Liver (tissue), 3 donors: ENCODE results near the gene SLIT3.

Experiments
- ATF3 ChIP-seq: IDR thresholded peaks from 2 replicates; pipeline ENCODE4 v1.6.1; 2016; ENCODE audit warnings: antibody characterized with exemption
- CTCF ChIP-seq: fragments of 150-350 bp; IDR thresholded peaks from 2 replicates; pipeline ENCODE4 v1.5.1; 2017; ENCODE audit warnings: improper control_type of control experiment, low read depth, low read length; ENCODE audit not compliant: missing input control
- FOXA1 ChIP-seq: IDR thresholded peaks from 2 replicates; pipeline ENCODE4 v1.6.1; 2016; ENCODE audit warnings: antibody characterized with exemption
- GABPA ChIP-seq, 2 donors: IDR thresholded peaks in 1 of 2; conservative IDR thresholded peaks in 1 of 2; 2 replicates each; pipeline ENCODE4 v1.6.1; 2016; ENCODE audit warnings: antibody characterized with exemption in 2 of 2, mild to moderate bottlenecking in 1 of 2, moderate library complexity in 1 of 2
- JUND ChIP-seq, 2 donors: IDR thresholded peaks; 2 replicates each; pipeline ENCODE4 v1.6.1; 2016; ENCODE audit warnings: antibody characterized with exemption in 2 of 2
- MAX ChIP-seq: IDR thresholded peaks from 2 replicates; pipeline ENCODE4 v1.6.1; 2016; ENCODE audit warnings: antibody characterized with exemption
- REST ChIP-seq: IDR thresholded peaks from 2 replicates; pipeline ENCODE4 v1.6.1; 2016; ENCODE audit warnings: antibody characterized with exemption, mild to moderate bottlenecking
- SP1 ChIP-seq: IDR thresholded peaks from 2 replicates; pipeline ENCODE4 v1.6.1; 2018; ENCODE audit warnings: antibody characterized with exemption, mild to moderate bottlenecking
- TAF1 ChIP-seq: conservative IDR thresholded peaks from 2 replicates; pipeline ENCODE4 v1.6.1; 2016; ENCODE audit warnings: antibody characterized with exemption, mild to moderate bottlenecking
- ZBTB33 ChIP-seq: IDR thresholded peaks from 2 replicates; pipeline ENCODE4 v1.6.1; 2016; ENCODE audit warnings: antibody characterized with exemption
- donor health status: healthy.
- donor health status: healthy.

GRCh38 chr5:168656633-168657032 lies 644.3 kb downstream of the SLIT3 start:
- TF ChIP-seq FOXA1, result no peak
- no peak for TF ChIP-seq CTCF
- TF ChIP-seq TAF1, result no peak
- TF ChIP-seq ZBTB33, result no peak
- no peak for TF ChIP-seq GABPA (IDR thresholded peaks at IDR 0.05 in 1 of 2, conservative IDR thresholded peaks at IDR 0.05 in 1 of 2)
- no peak for TF ChIP-seq JUND (IDR thresholded peaks at IDR 0.05)
- no peak for TF ChIP-seq SP1
- TF ChIP-seq ATF3, result no peak
- no peak for TF ChIP-seq MAX
- TF ChIP-seq REST, result no peak
